HG02973 (cell line): ENCODE measurements around the gene MED14.
"Not testable (repeated sequence)": the region's sequence is repeated elsewhere in the genome, so short reads cannot be mapped to it uniquely, and the experiment has no call there.

Experiments used
- ATAC-seq: cut with Tn5 transposase; IDR thresholded peaks from one replicate; pipeline ENCODE4 v1.9.1; 2021; ENCODE audit warnings: moderate library complexity; ENCODE audit not compliant: unreplicated experiment

MED14 gene

GRCh38 chrX:40735325-40736169, at the start of gene MED14:
Gene MED14, minus strand, starts transcription at chrX:40735542. Its CDS starts 130 bp downstream, at chrX:40735412.
- peak; percentile 89 for ATAC-seq

GRCh38 chrX:40784516-40785151, 49.3 kb upstream of the MED14 start:
- ATAC-seq = no peak

GRCh38 chrX:40782644-40783259, 47.4 kb upstream of the MED14 start:
- ATAC-seq = not testable (repeated sequence)

- no peak for ATAC-seq
These were observed 45.6 kb upstream of the MED14 start for GRCh38 chrX:40780951-40781350.

- no peak for ATAC-seq
These were observed 44.7 kb upstream of the MED14 start for GRCh38 chrX:40780082-40780481.

- no peak for ATAC-seq
These were observed 43.7 kb upstream of the MED14 start for GRCh38 chrX:40778861-40779575.

GRCh38 chrX:40773809-40774208, 38.5 kb upstream of the MED14 start:
- ATAC-seq = no peak

- no peak for ATAC-seq
These were observed 37.8 kb upstream of the MED14 start for GRCh38 chrX:40773188-40773587.

GRCh38 chrX:40772290-40772689, 36.9 kb upstream of the MED14 start:
- ATAC-seq = no peak

- ATAC-seq = no peak
These were observed 26.4 kb upstream of the MED14 start for GRCh38 chrX:40761762-40762161.

GRCh38 chrX:40759374-40759773, 24.0 kb upstream of the MED14 start:
- no peak for ATAC-seq

GRCh38 chrX:40757058-40757457, 21.7 kb upstream of the MED14 start:
- ATAC-seq = no peak

- ATAC-seq = no peak
These were observed 20.2 kb upstream of the MED14 start for GRCh38 chrX:40755291-40756249.

- no peak for ATAC-seq
These were observed 14.5 kb upstream of the MED14 start for GRCh38 chrX:40749681-40750494.

- no peak for ATAC-seq
These were observed 13.6 kb upstream of the MED14 start for GRCh38 chrX:40748977-40749376.

- ATAC-seq = no peak
These were observed 11.2 kb upstream of the MED14 start for GRCh38 chrX:40746521-40746920.

- no peak for ATAC-seq
These were observed 796 bp upstream of the MED14 start for GRCh38 chrX:40736170-40736505.

GRCh38 chrX:40734971-40735324, 394 bp downstream of the MED14 start:
- ATAC-seq = peak; percentile 9

GRCh38 chrX:40733706-40734105, 1.6 kb downstream of the MED14 start:
- no peak for ATAC-seq
